Bronchial epithelial cell (primary cell): Measurements from ENCODE around the gene CAMSAP1. TPM values are rescaled to one million over a fixed set of nuclear protein-coding genes. Genes with fewer than 3 reads are reported as not detected.

Experiments
- DNase-seq: peaks from one replicate; pipeline ENCODE4 v3.0.0-alpha.2; 2010; ENCODE audit warnings: low read depth
- FAIRE-seq: peaks from 2 replicates; lab custom pipeline; 2011; peaks lifted over from hg19 to GRCh38; lab: Jason Lieb, UNC
- H3K27me3 ChIP-seq: 2 replicates; pipeline ENCODE4 v1.5.1; 2011; ENCODE audit warnings: low read length; ENCODE audit not compliant: control insufficient read depth, insufficient read depth
- H3K36me3 ChIP-seq: 2 replicates; pipeline ENCODE4 v1.5.1; 2011; ENCODE audit warnings: low read length; ENCODE audit not compliant: control insufficient read depth, insufficient read depth
- H3K4me3 ChIP-seq: 2 replicates; pipeline ENCODE4 v1.5.1; 2011; ENCODE audit warnings: mild to moderate bottlenecking, low read depth, low read length, control low read depth
- CTCF ChIP-seq: IDR thresholded peaks from 2 replicates; pipeline ENCODE4 v1.5.1; 2011; ENCODE audit warnings: mild to moderate bottlenecking, moderate library complexity, low read length, control low read depth, inconsistent platforms; ENCODE audit not compliant: insufficient read depth, severe bottlenecking
- total RNA-seq: library from RNA; depleted of rRNA; stranded (reverse); fragments of >200 nt; gene quantifications from 2 replicates; pipeline ENCODE4 v1.2.1, GENCODE V29; 2014

The CAMSAP1 gene
- total RNA-seq, 1 donor from 2014 or later: 23.2 TPM

DNA sequence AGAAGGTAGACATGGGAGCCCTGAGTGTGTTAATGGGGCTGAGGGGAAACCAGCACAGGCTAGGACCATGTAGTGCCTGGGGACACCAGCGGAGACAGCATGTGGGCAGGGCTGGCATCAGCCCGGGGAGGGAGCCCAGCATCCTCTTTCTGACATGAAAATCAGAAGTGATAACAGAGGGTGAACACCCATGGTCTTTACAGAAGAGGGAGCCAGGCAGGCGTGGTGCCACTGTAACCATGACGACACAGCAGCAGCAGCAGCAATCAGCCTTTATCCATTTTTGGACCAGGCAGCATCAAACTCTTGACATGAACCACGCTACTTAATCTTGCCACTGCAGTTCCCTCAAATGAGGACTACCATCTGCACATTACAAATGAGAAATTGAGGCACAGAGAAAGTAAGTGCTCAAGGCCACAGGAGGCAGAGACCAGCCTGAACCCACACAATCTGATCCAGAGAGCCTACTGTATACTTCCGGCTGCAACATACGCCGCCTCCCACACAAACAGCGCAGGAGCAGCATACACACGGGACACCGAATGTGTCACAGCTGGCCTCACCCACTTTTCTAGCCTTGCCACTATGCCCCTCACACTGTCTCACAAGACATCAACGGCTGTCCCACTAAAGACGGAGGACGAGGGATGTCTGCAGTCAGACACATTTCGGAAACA is 23.8 kb downstream of the CAMSAP1 start:
- TF ChIP-seq CTCF: no peak
- peaks cover 16% of the 10 kb centered on the region for H3K36me3 ChIP-seq
- FAIRE-seq (no peak), DNase-seq (no peak)
- H3K27me3 ChIP-seq: no peaks in the 10 kb centered on the region
- H3K4me3 ChIP-seq: no peak overlapping the region

GRCh38 chr9:135882011-135882410 is 25.3 kb downstream of the CAMSAP1 start:
- no peak for FAIRE-seq
- no peak for TF ChIP-seq CTCF
- H3K36me3 ChIP-seq: peaks cover 14% of the 10 kb centered on the region

DNA sequence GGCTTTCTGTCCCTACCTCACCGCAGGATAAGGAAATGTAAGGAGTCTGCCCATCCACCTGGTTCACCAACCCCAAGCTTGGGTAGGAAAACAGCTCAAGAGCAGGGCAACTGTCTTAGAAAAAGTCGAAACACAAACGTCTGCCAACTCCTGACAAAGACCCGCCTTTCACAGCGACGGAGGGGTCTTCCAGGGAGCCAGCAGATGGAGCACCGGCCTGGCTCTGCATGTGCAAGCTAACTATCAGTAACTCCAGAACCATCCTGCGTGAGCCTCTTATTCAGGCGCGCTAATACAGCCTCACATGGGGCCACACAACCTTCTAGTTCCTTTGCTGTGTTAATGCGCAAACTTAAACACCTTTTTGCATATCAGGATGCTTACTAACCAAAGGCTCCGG is 26.9 kb downstream of the CAMSAP1 start:
- TF ChIP-seq CTCF: no peak
- FAIRE-seq (no peak), DNase-seq (no peak)
- Histone ChIP-seq H3K27me3 (no peaks in the 10 kb centered on the region), H3K4me3 (no peak overlapping the region), H3K36me3 (peaks cover 14% of the 10 kb centered on the region)

More at GRCh38 chr9:135882011-135882410, 25.3 kb downstream of the CAMSAP1 start:
- no peak overlapping the region for H3K4me3 ChIP-seq
- no peaks in the 10 kb centered on the region for H3K27me3 ChIP-seq
- DNase-seq: no peak

DNA sequence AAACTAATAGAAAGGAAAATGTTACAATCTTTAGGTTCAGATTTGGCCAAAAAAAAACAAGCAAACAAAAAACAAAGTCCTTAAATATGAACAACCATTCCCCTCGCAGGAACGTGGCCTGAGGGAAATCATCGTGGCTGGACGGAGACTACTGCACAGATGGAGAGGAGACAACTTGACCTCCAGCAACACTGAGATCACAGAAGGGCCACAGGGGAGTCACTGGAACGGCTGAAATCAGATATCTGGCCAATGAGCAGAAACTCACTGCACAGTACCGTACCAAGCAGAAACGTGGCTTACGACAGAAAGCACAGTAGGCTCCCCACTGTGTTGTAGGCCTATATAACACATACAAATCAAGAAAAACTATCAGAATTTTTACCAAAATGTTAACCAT is 27.7 kb downstream of the CAMSAP1 start:
- TF ChIP-seq CTCF: no peak
- no peak for DNase-seq
- Histone ChIP-seq H3K27me3 (no peaks in the 10 kb centered on the region), H3K4me3 (no peak overlapping the region), H3K36me3 (peaks cover 14% of the 10 kb centered on the region)
- FAIRE-seq: no peak

- FAIRE-seq (no peak), DNase-seq (no peak)
- Histone ChIP-seq H3K36me3 (peaks cover 14% of the 10 kb centered on the region), H3K4me3 (no peak overlapping the region), H3K27me3 (no peaks in the 10 kb centered on the region)
- no peak for TF ChIP-seq CTCF
Measured at GRCh38 chr9:135879237-135879601, 28.1 kb downstream of the CAMSAP1 start.

GRCh38 chr9:135878528-135879236 is 28.7 kb downstream of the CAMSAP1 start:
- DNase-seq (no peak), FAIRE-seq (peak; percentile 28)
- Histone ChIP-seq H3K27me3 (no peaks in the 10 kb centered on the region), H3K36me3 (peaks cover 14% of the 10 kb centered on the region), H3K4me3 (no peak overlapping the region)
- no peak for TF ChIP-seq CTCF
